HS-27A (cell line): ENCODE data around the gene PHAX.
"Not testable (repeated sequence)": the region's sequence is repeated elsewhere in the genome, so short reads cannot be mapped to it uniquely, and the experiment has no call there.

Experiments
- DNase-seq: peaks from one replicate; pipeline ENCODE4 v3.0.0-alpha.2; 2012; ENCODE audit warnings: low read depth, missing footprints

PHAX gene, protein sequence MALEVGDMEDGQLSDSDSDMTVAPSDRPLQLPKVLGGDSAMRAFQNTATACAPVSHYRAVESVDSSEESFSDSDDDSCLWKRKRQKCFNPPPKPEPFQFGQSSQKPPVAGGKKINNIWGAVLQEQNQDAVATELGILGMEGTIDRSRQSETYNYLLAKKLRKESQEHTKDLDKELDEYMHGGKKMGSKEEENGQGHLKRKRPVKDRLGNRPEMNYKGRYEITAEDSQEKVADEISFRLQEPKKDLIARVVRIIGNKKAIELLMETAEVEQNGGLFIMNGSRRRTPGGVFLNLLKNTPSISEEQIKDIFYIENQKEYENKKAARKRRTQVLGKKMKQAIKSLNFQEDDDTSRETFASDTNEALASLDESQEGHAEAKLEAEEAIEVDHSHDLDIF

DNA sequence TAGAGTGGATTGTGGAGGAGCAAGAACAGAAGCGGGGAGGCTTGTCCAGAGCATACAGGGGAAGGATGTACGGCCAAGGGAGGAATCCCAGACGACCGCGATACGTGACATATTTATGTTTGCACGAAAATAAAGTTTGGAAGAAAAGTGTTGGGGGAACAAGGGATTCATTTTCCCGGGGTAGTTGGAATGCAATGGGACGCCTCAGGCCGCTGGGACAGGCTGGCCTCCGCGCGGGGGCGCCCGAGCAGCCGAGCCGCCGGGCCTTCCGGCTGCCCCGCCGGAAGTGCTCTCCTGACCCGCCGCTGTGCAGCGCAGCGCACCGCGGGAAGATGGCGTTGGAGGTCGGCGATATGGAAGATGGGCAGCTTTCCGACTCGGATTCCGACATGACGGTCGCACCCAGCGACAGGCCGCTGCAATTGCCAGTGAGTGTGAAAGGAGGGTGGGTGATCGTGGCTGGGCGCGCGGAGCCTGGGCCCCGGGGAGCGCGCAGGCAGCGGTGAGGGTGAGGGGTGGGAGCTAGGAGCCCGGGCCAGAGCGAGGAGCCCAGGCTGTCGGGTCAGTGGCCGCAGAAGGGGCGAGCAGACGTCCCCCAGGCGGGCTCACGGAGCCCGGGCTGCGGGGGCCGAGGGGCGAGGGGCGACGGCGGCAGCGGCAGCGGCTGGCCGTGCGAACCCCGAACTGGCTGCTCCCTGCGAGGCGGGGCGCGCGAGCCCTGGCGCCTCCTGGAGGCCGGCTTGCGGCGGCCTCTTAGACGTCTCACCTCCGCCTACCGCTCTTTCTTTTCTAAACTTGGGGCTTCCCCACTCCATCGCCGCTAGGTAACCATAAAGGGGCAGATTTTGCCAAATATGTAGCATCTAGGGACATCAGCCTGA is at the start of gene PHAX:
Gene PHAX (plus strand): TSS at position 317 of the 881 bp plus-strand sequence. CDS start 16 bp downstream, at position 333.
- no peak for DNase-seq

DNA sequence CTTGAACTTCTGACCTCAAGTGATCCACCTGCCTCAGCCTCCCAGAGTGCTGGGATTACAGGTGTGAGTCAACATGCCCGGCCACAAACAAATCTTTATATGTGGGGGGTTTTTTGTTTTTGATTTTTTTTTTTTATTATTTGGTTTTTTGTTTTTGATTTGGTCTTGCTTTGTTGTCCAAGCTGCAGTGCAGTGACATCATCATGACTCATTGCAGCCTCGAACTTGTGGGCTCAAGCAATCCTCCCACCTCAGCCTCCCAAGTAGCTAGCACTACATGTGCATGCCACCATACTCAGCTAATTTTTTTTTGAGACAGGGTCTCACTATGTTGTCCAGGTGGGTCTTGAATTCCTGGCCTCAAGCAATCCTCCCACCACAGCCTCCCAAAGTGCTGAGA is 48.1 kb upstream of the PHAX start:
- no peak for DNase-seq

DNA sequence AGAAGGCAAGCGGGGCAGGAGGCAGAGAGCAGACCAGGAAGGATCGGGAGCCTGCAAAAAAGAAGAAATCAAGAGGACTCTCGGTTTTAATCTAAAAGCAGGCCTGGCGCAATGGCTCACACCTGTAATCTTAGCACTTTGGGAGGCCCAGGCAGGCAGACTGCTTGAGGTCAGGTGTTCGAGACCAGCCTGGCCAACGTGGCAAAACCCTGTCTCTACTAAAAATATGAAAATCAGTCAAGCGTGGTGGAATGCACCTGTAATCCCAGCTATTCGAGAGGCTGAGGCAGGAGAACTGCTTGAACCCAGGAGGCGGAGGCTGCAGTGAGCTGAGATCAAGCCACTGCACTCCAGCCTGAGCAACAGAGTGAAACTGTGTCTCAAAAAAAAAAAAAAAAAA is 45.6 kb upstream of the PHAX start:
- not testable (repeated sequence) for DNase-seq

DNA sequence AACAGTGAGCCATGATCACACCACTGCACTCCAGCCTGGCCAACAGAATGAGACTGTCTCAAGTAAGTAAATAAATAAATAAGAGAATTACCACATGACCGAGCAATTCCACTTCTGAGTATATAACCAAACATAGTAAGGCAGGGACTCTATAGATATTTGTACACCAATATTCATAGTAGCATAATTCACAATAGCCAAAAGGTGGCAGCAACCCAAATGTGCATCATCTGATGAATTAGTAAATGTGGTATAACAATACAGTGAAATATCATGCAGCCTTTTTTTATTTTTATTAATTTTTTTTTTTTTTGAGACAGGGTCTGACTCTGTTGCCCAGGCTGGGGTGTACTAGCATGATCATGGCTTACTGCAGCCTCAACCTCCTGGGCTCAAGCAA is 38.8 kb upstream of the PHAX start:
- no peak for DNase-seq

DNA sequence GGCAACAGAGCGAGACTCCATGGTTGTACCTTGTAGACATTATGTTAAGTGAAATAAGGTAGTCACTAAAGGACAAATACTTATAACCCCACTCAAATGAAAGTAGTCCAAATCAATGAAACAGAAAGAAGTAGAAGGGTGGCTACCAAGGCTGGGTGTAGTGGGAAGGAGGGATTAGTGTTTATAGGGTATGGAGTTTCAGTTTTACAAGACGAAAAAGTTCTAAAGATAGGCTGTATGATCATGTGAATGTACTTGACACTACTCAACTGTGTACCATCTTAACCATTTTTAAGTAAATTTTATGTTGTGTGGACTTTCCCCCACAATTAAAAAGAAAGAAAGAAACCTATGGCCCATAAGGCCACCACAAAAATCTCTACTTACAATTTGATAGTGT is 37.9 kb upstream of the PHAX start:
- DNase-seq, result no peak

DNA sequence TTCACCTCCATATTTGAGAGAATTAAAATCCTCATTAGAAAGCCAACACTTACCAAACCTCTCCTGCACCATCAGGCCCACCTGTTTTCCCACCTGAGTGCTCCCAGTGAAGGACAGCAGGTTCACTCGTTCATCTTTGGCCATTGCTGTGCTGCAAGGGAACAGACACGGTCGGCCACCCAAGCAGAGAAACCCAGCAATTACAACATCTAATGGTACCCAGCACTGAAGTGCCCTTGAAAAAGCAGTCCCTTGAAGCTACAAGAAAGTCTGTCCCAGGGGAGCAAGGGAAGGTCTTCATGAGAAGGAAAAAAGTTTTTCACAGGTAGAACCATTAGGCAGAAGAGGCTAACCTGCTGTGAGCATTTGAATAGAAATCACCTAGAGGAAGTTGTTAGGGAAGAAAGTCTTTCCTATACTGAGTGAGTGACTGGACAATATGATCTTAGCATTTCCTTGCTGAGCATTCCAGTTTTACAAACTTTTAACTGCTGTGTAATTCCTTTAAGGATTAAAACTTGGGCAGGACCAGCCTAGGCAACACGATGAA is 32.5 kb upstream of the PHAX start:
- no peak for DNase-seq

DNA sequence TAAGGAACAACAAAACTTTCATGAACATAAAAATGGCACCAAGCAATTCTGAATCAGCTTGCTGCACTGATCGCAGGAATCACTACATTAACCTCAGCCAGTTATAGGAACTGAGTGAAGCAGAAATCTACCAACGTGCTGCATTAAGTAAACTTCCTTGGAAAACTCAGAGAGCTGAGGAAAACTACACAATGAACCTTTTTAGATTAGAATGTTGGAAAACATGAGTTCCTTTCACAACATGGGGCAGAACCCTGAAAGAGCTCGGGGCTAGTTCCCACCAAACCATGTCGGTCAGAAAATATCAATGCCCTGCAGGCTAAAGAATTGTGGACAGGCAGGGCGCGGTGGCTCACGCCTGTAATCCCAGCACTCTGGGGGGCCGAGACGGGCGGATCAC is 25.1 kb upstream of the PHAX start:
- no peak for DNase-seq

DNA sequence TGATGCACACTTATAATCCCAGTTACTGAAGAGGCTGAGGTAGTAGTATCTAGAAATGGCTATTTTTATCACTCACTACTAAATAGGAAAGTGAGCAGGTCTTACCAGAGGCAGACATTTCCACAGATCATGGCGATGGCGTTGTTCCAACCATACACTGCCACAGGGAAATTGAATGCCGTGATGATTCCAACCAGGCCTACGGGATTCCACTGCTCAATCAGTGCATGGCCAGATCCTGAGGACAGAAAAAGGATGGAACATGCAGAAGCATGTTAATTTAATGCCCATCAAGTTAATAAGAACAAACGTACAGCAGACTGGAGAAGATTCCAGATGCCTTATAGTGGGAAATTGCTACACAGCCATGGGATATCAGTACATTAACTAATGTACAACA is 23.8 kb upstream of the PHAX start:
- DNase-seq, result no peak

DNA sequence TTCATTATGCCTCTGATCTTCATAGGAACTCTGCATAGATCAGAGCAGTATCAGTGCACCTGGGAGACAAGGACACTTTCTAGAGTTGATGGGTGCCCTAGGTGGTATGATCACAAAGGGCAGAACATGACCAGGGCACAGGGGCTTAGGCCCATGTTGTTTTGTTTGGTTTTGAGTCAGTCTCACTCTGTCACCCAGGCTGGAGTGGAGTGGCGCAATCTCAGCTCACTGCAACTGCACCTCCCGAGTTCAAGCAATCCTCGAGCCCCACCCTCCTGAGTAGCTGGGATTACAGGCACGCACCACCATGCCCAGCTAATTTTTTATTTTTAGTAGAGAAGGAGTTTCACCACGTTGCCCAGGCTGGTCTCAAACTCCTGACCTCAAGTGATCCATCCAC is 23.3 kb upstream of the PHAX start:
- DNase-seq, result no peak

DNA sequence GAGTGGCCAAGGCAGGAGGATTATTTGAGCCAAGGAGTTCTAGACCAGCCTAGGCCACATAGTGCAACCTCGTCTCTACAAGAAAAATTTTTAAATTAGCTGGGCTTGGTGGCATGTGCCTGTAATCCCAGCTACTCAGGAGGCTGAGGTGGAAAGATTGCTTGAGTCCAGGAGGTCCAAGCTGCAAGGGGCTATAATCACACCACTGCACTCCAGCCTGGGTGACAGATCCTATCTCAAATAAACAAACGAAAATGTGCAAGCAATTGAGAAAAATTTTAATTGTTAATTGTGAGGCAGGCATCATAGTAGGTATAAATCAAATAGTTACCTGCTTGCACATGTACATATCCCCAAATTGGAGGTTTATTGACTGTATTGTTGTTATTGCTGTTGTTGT is 21.0 kb upstream of the PHAX start:
- DNase-seq, result no peak

DNA sequence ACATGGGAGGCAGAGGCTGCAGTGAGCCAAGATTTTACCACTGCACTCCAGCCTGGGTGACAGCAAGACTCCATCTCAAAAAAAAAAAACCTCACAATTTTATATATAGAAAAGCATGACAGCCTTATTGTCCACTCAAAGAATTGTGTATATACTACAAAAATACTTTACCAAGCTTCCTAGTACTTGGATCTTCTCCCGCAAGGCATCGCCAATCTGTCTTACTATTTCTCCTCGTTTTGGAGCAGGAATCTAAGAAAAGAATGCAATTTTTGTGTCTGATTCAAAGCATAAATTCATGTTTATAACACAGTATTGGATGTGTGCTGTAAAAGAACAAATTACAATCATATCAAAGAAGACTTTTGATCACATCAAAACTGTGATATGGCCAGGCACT is 17.0 kb upstream of the PHAX start:
- DNase-seq, result no peak

DNA sequence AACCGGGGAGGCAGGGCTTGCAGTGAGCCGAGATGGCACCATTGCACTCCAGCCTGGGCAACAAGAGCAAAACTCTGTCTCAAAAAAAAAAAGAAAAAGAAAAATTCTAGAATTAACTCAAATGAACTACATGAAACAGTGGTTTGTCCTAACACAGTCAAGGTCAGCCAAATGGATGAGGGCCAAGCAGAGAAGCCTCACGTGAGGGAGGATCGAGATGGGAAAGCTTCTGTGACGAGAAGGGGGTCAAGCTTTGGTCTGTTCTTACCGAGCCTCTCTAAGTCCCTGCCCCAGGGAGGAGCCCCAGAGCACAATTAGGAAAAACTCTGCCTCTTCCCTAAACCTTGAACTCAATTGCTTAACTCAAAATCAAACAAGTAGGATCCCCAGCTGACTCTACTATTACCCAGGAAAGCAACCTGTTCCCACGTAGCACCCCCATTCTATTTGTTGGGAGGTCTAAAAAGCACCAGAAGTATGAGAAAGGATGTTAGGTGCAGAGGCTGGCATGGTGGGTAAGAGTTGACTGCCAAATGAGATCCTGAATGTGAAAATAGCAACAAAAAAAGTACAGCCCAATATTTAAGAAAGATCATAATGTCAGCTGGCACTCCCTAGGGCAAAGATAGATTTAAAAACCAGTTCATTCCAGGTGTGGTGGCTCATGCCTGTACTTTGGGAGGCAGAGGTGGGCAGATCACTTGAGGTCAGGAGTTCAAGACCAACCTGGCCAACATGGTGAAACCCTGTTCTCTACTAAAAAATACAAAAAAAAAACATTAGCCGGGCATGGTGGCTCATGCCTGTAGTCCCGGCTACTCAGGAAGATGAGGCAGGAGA is 13.0 kb upstream of the PHAX start:
- no peak for DNase-seq

DNA sequence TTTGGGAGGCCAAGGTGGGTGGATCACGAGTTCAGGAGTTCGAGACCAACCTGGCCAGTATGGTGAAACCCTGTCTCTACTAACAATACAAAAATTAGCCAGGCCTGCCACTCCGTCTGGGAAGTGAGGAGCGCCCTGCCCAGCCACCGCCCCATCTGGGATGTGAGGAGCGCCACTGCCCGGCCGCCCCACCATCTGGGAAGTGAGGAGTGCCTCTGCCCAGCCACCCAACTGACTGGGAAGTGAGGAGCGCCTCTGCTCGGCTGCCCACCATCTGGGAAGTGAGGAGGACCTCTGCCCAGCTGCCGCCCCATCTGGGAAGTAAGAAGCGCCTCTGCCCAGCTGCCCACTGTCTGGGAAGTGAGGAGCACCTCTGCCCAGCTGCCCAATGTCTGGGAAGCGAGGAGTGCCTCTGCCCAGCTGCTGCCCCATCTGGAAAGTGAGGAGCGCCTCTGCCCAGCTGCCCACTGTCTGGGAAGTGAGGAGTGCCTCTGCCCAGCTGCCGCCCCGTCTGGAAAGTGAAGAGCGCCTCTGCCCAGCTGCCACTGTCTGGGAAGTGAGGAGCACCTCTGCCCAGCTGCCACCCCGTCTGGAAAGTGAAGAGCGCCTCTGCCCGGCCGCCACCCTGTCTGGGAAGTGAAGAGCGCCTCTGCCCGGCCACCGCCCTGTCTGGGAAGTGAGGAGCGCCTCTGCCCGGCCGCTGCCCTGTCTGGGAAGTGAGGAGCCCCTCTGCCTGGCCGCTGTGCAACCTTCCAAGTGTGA is 11.0 kb upstream of the PHAX start:
- DNase-seq, result no peak

DNA sequence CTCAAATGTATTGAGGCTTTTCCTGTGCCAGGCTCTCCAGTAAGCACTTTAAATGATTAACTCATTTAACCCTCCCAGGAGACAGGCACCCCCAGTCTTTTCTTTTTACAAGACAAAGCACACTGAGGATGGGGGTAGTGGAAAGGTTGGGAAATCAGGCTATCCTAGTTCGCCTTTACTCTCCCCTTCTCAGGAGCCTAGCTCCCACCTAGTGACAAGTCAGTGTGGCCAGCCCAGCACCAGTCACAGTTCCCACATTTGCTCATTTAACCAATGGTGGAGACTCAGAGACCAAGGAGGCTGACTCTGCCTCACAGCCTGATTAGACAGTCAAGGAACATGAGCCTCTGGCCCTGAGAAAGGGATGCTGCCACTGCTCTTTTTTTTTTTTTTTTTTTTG is 9.2 kb upstream of the PHAX start:
- no peak for DNase-seq

DNA sequence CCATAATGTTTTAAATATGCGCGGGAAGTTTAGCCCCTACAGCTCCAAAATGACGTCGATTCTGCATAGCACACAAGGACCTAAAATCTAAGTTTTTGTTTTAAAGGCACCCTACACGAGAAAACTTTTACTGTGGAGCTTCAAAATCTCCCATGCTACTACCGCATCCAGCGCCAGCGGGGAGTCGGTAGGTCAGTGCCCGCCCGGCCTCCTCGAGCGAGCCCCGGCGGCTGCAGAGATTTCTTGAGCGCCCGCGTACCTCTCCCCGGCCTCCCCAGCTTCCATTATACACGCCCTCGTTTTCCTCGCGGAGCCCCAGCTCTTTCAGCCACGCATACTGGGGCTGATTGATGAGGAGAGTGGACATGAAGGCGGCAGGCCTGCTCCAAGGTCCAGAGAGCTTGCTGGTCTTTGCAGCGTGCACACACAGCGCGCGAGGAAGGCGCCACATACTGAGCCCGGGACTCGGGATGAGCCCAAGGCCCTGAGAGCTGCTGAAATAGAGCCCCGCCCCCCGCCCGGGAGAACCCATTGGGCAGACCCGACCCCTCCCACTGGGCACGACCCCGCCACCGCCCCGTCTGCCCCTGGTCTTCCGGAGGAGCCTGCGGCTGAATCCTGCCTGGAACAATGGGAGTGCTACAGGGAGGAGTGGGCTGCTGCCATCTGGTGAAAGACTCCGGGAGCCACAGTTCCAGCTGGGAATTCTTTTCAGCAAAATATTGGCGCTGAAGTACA is 5.8 kb upstream of the PHAX start, which contains the start of gene ALDH7A1:
Gene ALDH7A1 (minus strand): TSS at position 472 of the 738 bp plus-strand sequence. CDS start 21 bp downstream, at position 451.
- DNase-seq, result peak; percentile 66

DNA sequence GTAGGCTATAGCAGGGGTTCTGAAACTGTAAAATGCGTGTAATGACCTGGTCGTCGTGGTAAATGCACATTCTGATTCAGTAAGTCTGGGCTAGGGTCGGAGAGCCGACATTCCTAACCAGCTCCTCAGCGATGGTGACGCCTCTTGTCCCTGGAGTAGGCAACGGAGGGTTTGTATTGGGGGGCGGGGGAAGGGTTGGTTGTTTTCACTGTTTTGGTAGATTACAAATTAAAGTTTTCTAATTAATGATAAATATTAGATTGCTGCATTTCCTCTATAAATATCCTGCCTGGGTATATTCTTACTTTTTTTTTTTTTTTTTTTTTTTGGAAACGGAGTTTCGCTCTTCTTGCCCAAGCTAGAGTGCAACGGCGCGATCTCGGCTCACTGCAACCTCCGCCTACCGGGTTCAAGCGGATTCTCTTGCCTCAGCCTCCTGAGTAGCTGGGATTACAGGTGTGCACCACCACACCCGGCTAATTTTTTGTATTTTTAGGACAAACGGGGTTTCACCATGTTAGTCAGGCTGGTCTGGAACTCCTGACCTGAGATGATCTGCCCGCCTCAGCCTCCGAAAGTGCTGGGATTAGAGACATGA is 5.2 kb upstream of the PHAX start:
- DNase-seq, result no peak

DNA sequence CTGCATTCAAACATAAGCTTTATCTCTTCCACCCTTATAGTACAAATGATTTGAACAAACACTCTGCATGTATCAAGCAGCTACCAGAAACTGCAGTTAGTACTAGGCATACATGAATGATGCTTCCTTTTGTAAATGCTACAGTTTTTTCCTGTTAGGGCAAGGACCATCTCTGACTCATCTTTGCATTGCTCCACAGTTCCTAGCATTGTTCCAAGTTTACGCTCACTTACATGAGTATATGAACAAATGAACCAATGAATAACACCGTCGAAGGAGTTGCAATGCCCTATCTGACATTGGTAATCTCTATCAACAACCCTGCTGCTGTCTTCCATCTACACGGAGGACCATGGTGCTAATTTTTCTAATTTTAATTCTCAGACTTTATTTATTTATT is 3.6 kb upstream of the PHAX start:
- no peak for DNase-seq

DNA sequence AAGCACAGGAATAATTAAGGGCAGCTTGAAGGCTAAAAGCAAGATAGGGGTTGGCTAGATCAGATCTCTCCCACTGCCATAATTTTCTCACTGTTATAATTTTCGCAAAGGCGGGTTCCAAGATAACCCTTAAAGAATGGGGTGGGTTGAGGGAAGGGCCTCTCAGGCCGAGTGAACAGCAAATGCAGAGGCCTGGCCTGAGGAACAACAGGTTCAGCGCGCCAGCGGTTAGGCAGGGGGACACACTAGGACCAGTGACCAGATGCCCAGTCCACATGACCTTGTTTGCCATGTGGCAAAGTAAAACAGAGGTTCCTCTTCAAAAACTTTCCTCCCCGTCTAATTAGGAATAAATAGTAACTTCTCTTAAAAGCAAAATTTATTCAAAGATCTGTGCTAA is 1.2 kb upstream of the PHAX start:
- no peak for DNase-seq

DNA sequence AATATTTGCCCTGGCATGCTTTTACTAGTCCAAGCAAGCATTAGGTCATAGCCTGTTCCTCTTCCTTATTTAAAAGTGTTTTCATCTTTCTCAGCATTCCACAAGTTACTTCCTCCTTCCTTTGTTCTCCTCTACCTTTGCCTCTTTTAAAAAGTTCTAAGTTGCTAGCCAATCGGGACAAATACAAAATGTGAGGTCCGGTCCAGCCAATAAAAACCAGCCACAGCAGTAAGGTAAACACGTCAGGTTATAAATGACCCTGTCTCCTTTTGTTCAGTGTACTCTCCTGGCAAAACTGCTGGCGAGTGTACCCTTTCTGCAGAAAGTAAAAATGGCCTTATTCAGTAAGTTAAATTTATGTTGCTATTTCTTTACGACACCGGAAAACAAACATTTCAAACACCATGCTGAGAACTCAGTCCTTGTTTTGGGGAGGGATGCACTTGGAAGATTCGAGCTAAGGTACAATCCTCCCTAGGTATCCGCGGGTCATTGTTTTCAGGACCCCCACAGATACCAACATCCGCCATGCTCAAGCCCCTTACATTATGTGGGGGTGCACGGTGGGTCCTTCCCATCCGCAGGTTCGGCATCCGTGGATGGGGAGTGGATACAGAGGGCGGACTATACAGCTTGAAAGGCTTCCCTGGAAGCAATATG is 646 bp upstream of the PHAX start:
- not testable (repeated sequence) for DNase-seq
